Measurements from ENCODE around the gene BTC.

DNA sequence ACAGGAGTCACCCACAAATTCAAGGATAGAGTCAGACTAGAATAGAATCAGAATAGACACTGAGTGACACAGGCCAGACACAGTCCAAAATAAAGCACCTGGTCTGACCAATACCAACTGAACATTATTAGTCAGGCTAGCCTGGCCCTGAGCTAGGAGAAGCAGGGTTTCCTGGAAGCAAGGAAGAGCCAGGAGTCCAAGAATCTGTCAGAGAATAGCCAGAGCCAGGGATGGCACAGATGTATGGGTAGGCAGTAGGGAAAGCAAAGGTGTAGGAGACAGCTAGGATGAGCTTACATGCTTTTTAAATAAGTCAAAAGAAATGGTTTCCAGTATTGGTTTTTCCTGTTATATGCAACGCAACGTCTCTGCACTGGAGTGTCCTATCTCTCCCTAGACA, 3.7 kb downstream of the BTC start:
- no peak for TF ChIP-seq POLR2A (IDR thresholded peaks at IDR 0.05)
- TF ChIP-seq, protein P1, sequence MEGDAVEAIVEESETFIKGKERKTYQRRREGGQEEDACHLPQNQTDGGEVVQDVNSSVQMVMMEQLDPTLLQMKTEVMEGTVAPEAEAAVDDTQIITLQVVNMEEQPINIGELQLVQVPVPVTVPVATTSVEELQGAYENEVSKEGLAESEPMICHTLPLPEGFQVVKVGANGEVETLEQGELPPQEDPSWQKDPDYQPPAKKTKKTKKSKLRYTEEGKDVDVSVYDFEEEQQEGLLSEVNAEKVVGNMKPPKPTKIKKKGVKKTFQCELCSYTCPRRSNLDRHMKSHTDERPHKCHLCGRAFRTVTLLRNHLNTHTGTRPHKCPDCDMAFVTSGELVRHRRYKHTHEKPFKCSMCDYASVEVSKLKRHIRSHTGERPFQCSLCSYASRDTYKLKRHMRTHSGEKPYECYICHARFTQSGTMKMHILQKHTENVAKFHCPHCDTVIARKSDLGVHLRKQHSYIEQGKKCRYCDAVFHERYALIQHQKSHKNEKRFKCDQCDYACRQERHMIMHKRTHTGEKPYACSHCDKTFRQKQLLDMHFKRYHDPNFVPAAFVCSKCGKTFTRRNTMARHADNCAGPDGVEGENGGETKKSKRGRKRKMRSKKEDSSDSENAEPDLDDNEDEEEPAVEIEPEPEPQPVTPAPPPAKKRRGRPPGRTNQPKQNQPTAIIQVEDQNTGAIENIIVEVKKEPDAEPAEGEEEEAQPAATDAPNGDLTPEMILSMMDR (IDR thresholded peaks at IDR 0.05) = no peak
